ENCODE data around the gene PRDM2.

DNA sequence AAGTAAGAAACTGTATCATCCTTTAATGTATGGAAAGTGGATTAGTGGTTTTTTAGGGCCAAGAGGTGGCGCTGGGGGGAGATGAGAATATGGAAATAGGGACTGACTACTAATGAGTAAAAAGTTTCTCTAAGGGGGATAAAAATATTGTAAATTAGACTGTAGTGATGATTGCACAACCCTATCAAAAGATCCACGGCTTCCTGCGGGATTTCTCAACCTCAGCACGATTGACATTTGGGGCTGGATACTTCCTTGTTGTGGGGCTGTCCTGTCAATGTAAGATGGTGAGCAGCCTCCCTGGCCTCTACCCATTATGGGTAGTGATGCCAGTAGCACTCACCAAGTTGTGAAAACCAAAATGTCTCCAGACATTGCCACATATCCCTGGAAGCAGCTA lies 36.0 kb upstream of the PRDM2 start:
- TF ChIP-seq, protein P1, sequence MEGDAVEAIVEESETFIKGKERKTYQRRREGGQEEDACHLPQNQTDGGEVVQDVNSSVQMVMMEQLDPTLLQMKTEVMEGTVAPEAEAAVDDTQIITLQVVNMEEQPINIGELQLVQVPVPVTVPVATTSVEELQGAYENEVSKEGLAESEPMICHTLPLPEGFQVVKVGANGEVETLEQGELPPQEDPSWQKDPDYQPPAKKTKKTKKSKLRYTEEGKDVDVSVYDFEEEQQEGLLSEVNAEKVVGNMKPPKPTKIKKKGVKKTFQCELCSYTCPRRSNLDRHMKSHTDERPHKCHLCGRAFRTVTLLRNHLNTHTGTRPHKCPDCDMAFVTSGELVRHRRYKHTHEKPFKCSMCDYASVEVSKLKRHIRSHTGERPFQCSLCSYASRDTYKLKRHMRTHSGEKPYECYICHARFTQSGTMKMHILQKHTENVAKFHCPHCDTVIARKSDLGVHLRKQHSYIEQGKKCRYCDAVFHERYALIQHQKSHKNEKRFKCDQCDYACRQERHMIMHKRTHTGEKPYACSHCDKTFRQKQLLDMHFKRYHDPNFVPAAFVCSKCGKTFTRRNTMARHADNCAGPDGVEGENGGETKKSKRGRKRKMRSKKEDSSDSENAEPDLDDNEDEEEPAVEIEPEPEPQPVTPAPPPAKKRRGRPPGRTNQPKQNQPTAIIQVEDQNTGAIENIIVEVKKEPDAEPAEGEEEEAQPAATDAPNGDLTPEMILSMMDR (IDR thresholded peaks at IDR 0.05): no peak
- no peak for TF ChIP-seq POLR2A (IDR thresholded peaks at IDR 0.05)

All from heart left ventricle (tissue), 13 donors.